ENCODE measurements around the gene ZDHHC8.

Gene ZDHHC8

GRCh38 chr22:20181194-20181883 lies 49.7 kb downstream of the ZDHHC8 start:
- DNase-seq: no peak

GRCh38 chr22:20181884-20182236 lies 50.3 kb downstream of the ZDHHC8 start:
- no peak for DNase-seq

- no peak for DNase-seq
These were observed 50.8 kb downstream of the ZDHHC8 start for GRCh38 chr22:20182365-20182764.

GRCh38 chr22:20183101-20183500 lies 51.5 kb downstream of the ZDHHC8 start:
- no peak for DNase-seq

GRCh38 chr22:20183823-20184222 lies 52.2 kb downstream of the ZDHHC8 start:
- no peak for DNase-seq

GRCh38 chr22:20184501-20185165 lies 53.0 kb downstream of the ZDHHC8 start:
- DNase-seq: no peak

GRCh38 chr22:20185750-20186149 lies 54.1 kb downstream of the ZDHHC8 start:
- DNase-seq: no peak

- no peak for DNase-seq
These were observed 54.7 kb downstream of the ZDHHC8 start for GRCh38 chr22:20186183-20186870.

- DNase-seq: no peak
These were observed 55.4 kb downstream of the ZDHHC8 start for GRCh38 chr22:20186871-20187546.

- no peak for DNase-seq
These were observed 56.4 kb downstream of the ZDHHC8 start for GRCh38 chr22:20187777-20188566.

GRCh38 chr22:20188567-20188877 lies 56.9 kb downstream of the ZDHHC8 start:
- DNase-seq: no peak

- DNase-seq: no peak
These were observed 59.5 kb downstream of the ZDHHC8 start for GRCh38 chr22:20191000-20191515.

GRCh38 chr22:20191803-20192202 lies 60.2 kb downstream of the ZDHHC8 start:
- no peak for DNase-seq

- no peak for DNase-seq
These were observed 60.8 kb downstream of the ZDHHC8 start for GRCh38 chr22:20192293-20192971.

- no peak for DNase-seq
These were observed 61.6 kb downstream of the ZDHHC8 start for GRCh38 chr22:20192972-20193760.

- DNase-seq: no peak
These were observed 62.3 kb downstream of the ZDHHC8 start for GRCh38 chr22:20193761-20194494.

- DNase-seq: no peak
These were observed 63.3 kb downstream of the ZDHHC8 start for GRCh38 chr22:20194681-20195593.

- no peak for DNase-seq
These were observed 64.7 kb downstream of the ZDHHC8 start for GRCh38 chr22:20196094-20196842.

Data from CD4-positive, alpha-beta T cell treated with Interleukin-4 for 1 hour (primary cell).